GM12872 (cell line): ENCODE results near the gene LTBP2.

Experiments used
- TF ChIP-seq, protein P1 (sequence below): IDR thresholded peaks from 3 replicates; pipeline ENCODE4 v1.5.1; 2011; ENCODE audit warnings: low read depth, mild to moderate bottlenecking, low read length, moderate library complexity; ENCODE audit not compliant: insufficient read depth

Gene LTBP2

GRCh38 chr14:74610199-74610865 lies 1.7 kb downstream of the LTBP2 start:
- TF ChIP-seq, protein P1, sequence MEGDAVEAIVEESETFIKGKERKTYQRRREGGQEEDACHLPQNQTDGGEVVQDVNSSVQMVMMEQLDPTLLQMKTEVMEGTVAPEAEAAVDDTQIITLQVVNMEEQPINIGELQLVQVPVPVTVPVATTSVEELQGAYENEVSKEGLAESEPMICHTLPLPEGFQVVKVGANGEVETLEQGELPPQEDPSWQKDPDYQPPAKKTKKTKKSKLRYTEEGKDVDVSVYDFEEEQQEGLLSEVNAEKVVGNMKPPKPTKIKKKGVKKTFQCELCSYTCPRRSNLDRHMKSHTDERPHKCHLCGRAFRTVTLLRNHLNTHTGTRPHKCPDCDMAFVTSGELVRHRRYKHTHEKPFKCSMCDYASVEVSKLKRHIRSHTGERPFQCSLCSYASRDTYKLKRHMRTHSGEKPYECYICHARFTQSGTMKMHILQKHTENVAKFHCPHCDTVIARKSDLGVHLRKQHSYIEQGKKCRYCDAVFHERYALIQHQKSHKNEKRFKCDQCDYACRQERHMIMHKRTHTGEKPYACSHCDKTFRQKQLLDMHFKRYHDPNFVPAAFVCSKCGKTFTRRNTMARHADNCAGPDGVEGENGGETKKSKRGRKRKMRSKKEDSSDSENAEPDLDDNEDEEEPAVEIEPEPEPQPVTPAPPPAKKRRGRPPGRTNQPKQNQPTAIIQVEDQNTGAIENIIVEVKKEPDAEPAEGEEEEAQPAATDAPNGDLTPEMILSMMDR = no peak

DNA sequence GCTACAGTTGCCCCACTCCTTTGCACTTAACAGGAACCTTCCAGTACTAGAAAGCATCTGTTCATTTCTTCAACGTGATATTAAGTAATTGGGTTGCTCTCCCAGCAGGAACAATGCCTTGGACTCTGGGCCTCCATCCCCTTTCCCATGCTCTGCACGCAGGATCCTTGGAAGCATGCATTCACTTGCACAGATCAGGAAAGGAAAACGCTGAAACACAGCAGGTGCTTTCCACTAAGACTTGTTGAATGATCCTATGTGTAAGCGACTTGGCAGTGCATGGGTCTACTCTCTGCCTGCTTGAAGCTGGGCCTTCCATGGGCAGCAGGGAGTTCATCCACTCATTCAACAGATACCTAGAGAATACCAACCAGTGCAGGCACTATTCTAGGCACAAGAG lies 2.3 kb downstream of the LTBP2 start:
- TF ChIP-seq, protein P1 = no peak

GRCh38 chr14:74608959-74609611 lies 3.0 kb downstream of the LTBP2 start:
- TF ChIP-seq, protein P1 = peak; percentile 97

DNA sequence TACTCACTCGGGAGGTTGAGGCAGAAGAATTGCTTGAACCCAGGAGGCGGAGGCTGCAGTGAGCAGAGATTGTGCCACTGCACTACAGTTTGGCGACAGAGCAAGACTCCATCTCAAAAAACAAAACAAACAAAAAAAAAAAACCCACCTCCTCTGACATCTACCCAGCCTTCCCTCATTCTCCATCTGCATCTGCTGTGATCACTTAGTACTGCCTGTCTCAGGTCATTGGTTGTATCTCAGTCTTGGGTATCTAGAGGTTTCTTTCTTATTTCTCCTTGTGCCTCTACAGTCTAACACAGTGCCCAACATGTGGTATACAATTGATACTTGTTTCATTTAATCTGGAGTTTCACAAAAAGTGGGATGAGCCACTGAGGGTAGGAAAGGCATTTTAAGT lies 5.3 kb downstream of the LTBP2 start:
- TF ChIP-seq, protein P1 = no peak

- TF ChIP-seq, protein P1 = no peak
These were observed 6.4 kb downstream of the LTBP2 start for GRCh38 chr14:74605531-74606223.

DNA sequence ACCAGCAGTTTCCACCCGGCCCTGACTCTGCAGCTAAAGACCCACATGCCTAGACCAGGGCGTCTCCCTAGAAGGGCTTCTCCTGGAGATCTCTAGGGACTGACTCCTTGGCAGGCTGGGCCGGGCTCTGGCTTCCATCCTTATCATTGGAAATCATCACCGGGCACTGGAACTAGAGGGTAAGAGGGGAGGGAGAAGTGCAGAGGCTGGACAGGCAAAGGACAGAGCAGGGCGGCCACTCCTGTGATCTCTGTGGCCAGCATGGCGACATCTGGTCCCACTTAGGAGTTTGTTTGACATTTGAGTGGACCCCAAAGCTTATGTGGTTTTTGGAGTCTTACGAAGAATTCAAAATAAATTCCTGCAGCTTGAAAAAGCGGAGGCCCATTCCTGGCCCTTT lies 7.1 kb downstream of the LTBP2 start:
- TF ChIP-seq, protein P1 = no peak

GRCh38 chr14:74604157-74604556 lies 7.9 kb downstream of the LTBP2 start:
- TF ChIP-seq, protein P1 = no peak
